HG02852 (cell line): ENCODE measurements around the gene RAPGEF4.

Source experiments
- ATAC-seq: cut with Tn5 transposase; IDR thresholded peaks from one replicate; pipeline ENCODE4 v1.9.1; 2021; ENCODE audit warnings: mild to moderate bottlenecking, moderate library complexity; ENCODE audit not compliant: unreplicated experiment

Gene RAPGEF4

DNA sequence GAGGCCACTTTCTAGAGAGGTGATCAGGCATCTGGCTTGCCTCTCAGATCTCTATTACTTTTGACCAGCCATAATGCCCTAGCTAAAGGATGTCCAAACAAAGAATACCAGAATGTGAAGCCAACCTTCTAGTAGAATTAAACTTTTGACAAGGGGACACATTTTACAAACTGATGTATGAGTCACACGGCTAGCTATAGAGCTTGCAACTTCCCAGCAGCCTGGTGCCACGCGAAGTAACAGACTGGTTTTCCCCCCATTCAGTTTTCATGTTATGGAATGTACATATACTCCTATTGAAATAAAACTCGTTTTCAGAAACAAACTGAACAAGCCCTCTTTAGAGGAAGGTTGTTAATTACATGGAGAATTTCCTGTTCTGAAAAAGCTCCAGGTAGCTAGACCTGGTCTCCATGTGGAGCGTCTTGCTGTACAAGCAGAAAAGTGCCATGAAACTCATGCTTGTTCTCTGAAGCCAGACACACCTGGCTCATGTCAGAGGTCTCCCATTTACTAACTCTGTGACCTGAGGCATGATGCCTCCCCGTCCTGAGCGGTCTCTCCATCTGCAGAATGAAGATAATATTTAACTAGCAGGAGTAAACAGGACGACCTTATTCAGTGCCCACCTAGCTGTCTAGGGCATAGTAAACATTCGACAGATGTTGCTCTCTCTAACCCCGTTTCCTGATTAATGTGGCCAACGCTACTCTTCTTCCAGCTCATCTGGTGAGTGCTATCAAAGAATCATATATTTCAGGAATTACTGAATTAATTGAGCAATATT, 258.5 kb downstream of the RAPGEF4 start:
- no peak for ATAC-seq

DNA sequence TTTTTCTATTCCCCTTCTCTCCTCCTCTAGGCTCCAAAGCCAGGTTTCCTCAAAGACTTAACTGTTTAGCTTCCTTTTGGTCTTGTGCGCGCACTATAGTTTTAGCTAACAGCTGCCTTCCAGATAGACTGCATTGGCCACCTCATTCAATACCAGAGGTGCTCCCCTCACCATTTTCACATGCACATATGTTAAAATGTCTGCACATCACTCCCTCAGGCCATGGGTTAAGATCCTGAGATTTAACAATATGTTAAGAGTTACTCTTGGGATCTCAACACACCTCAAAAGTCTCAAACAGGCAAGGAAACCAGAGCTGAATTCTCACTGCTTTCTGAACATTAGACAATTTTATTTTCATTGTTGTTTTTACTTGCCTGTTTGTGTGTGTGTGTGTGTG, 259.2 kb downstream of the RAPGEF4 start:
- no peak for ATAC-seq

DNA sequence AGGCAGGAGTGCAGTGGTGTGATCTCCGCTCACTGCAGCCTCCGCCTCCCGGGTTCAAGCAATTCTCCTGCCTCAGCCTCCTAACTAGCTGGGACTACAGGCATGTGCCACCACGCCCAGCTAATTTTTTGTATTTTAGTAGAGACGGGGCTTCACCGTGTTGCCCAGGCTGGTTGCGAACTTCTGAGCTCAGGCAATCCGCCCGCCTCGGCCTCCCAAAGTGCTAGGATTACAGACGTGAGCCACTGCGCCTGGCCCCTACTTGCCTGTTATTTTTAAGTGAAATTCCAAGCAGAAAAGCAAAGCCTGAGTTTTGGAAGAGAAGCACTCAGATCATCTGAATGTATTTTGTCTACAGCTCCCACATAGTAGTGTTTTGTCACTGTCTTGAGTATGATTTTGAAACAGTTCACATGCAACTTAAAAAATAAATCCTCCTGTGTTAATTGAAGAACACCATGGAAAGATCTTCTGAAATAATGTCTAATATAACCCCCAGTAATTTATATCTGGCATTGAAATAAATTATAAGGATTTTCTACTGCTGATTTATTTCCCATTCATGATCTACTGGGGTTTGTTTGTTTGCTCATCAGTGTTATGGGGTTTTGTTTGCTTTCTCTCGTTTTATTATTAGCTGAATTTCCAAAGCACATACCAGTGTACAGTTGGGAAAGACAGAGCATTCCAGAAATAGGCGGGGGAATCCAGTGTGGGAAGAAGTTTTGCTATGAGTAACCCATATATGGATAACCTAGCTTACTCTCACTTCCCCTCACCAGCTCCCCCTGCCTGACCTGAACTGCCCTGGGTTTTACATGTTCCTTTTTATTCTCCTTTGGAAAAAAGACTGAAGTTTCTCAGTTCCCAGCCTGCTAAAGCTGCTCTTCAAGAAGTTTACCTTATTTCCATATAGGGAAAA, 259.9 kb downstream of the RAPGEF4 start:
- ATAC-seq: no peak

DNA sequence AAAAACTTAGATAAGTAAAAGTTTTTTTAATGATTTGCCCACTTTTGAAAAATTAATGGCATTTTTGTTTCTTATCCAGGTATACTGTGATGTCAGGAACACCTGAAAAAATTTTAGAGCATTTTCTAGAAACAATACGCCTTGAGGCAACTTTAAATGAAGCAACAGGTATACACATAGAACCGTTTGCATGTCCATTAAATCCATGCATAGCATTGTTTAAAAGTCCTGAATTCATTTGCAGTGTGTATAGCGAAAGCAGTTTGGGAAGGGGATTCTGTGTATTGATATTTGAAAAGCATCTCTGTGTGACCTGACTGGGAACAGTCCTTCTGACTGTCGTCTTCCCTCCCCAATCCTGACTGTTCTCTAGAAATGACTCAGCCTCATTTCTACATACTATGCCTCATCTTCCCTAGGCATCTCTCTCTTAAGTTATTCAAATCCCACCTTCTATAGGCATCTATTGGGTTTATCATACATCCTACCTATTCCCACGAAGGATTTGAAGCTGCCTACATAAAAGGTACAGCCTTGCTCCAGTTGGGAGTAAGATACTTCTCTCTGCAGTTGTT, 260.8 kb downstream of the RAPGEF4 start:
- ATAC-seq: no peak

DNA sequence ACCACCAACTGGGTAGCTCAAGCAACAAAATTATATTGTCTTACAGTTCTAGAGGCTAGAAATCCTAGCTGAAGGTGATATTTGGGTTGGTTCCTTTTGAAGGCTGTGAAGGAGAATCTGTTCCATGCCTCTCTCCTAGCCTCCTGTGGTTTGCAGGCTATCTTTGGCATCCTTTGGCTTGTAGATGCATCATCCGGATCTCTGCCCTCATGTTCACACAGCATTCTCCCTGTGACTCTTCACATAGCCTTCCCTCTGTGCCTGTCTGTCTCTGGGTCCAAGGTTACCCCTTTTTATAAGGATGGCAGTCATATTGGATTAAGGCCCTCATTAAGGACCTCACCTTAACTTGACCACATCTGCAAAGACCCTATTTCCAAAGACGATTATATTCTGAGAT, 261.4 kb downstream of the RAPGEF4 start:
- ATAC-seq: no peak

DNA sequence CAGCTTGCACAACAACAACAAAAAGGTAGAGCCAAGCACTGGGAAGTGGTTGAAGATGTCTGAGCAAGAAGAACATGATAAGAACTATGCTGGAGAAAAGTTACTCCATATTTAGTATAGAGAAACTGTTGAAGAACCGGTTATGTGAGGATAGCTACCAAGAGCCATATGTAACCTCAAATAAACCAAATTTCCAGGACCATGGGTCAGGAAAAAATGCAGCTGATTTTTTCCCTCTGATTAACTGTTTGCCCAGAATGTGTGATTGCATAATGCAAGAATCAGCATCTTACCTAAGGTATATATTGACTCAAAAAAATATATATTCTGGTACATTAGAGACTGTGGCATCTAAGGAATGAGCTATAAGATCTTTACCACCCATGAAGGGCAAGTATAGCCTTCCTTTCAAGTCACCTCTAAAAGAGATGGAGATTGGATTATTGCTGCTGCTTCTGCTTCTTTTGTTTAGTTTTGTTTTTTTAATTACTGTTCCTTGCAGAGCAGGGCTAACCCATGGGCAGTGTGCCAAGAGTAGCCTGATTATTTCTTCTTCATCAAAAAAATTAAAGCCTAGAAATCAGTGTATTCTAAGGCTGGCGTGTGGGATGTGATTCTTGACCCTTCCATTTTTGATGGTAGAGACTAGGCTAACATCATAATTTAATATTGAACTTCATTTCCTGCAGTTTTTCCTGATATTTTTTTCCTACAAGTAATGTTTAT, 263.1 kb downstream of the RAPGEF4 start:
- ATAC-seq: no peak

DNA sequence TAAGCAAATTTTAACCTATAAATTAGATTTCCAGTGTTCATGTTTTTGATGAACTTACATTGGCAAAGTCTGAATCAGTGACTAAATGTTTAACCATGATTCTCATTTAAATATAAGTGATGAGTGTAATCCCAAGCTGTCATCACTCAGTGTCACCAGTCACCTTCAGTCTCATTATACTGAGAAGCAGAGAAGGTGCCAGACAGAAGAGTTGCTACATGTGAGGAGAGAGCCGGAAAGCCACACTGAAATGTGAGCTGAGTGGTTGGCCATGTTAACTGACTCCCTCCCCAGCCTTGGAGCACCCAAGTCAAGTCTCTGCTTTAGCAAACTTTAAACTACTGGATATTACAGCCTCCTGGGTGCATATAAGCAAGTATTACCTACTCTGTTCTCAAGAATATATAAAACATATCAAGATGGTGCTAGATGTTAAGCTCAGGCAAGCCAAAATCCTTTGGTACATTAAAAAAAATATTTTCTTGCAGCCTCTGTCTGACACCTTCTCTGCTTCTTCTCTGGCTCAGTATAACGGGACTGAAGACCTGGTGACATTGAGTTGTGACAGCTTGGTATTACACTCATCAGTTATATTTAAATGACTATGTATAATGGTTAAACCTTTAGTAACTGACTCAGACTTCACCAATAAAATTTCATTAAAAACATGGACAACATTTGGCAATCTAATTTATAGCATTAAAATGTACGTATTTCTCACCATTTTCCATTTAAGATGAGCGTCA, 264.2 kb downstream of the RAPGEF4 start:
- no peak for ATAC-seq

DNA sequence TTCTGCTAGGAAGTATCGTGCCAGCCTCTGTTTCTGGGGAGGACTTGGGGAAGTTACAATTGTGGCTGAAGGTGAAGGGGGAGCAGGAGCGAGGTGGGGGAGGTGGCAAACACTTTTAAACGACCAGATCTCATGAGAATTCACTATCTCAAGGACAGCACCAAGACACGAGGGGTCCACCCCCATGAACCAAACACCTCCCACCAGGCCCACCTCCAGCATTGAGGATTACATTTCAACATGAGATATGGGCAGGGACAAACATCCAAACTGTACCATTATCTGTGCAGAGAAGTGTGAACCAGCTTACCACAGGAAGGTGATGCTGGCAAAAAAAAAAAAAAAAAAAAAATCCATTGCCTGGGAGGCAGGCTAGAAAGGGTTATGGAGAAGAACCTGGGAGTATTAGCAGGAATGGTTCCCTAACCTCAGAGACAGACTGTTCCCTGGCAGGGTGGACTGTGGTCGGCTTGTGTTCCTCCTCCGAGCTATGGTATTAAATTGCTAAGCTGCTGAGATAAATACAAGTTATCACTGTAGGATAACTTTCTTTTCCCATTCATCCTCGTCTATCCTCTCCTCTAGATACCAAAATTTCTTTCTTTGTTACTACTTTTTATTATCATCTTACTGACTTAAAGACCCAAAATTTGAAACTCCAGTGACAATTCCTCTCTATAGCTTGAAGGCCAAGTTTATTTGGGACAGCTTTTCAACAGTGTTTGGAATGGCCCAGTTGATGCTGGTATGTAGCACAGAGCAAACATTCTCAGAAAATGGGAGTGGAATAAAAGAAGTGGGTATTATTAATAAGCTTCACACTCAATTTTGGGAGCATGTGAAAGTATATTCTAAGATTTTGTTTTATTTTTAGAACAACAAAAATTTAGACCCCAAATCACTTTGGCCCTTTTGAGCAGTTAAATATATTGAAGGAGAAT, 266.3 kb downstream of the RAPGEF4 start:
- ATAC-seq: no peak

DNA sequence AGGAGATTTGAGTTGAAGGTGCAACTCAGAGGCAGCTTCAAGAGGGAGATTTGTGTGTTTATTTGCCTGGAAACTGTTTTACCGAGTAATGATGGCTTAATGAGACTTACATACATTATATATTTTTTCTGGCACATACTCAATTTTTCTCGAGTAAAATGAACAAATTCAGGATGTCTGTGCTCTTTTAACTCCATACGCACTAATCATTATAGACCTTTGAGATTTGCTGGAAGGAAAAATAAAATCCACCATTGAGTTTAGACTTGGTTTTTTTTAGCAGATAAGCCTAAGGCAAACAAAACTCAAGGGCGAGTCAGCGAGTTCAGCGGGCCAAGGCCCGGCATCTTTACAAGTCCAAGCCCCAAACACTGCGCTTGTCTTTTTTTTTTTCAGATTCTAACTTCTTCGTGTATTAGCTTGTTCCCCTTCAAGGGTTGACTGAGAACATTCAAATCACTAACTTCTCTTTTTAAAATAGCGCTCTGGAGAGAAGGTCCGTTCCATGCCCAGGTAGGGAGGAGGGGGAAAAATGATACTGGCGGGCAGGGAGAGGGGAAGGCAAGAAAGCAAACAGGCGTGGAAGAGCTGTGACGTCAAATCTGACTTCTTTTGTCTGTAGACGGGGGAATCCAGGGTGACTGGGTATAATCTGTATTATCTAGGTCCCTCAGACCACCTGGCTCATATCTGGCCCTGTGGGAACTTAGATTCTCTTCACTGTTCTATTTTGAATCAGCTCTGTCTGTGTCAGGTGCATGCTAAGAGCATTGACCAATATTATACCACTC, 267.3 kb downstream of the RAPGEF4 start:
- ATAC-seq: no peak

DNA sequence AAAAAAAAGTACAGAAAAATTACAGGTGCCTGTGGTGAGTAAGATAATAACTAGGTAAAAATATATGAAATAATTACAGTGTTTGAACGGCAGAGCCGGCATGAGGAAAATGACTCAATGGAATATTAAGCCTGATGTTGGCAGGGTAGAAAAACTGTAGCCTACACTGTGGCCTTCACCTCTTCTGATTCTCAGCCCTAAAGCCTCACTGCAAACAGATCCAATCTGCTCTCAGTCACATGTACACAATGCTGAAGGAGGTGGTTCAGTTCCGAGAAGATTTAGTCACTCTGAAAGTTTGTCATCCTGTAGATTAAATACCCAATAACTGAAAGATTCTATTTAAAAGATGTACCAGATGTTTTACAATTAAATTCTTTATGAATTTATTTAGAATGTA, 273.1 kb downstream of the RAPGEF4 start:
- no peak for ATAC-seq

DNA sequence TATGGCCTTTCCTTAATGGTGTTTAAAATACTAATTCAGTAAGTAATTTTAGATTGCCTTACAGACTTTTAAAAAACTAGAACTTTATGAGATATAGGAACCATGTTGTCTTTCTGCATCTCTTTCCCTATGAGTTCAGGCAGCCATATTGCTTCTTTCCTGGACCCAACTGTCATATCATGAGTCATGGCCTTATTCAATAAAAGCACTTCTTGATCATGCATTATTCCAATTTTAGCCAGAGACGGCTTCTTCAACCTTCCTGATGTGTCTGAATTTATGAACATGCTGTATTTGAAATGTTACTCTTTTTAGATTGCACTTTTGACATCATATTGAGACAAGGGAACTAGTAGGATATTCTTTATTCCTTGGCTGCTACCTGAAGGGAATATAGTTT, 274.6 kb downstream of the RAPGEF4 start:
- ATAC-seq: no peak

DNA sequence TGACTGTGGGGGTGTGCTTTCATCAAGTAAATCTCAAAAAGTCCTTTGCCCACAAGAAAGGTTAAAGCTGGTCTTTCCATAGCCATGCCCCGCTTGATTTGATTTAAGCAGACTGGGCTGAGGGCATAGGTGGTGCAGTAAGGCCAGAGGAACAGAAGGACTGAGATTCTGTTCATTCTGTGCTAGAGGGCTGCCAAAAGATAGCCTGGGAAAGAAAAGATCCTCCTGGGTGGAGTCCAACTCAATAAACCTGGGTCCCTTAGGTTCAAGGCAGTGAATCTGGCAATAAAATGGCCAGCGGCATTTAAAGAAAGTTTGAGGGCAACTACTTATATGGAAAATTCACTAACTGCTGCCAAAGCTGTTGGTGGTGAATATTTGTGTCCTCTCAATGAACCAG, 280.8 kb downstream of the RAPGEF4 start:
- ATAC-seq: no peak

DNA sequence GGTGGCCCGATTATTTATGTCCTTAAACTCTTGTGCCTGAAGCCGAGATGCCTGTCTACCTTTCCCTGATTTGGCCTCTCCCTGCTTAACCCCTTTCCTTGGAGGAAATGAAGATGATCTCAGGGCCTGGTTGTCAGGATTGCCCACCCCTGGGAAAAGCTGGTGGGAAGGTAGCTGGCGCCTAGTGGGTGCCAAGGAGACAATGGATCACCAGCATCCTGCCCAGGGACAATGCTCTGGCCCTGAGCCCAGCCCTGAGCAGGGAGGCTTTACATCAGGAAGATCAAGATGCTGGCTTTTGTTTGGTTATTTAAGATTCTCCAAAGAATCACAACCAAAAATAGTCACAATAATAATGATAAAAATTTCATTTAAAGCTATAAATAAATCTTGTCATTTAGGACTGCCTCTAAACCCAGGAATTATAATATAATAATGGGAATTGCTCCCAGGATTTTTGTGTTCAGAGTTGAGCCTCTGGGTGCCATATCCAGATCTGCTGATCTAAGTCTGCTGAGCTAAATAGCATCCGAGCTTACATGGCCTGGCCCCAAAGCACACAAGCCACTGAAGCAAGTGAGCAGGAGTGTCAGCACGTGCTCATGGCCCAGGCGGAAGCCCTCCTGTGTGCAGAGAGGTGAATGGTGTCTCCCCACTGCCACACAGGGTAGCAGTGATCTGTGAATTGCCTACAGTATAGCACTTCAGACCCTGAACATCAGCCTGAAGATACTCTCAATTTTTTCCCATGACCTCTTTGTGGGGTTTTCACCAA, 282.2 kb downstream of the RAPGEF4 start:
- no peak for ATAC-seq

DNA sequence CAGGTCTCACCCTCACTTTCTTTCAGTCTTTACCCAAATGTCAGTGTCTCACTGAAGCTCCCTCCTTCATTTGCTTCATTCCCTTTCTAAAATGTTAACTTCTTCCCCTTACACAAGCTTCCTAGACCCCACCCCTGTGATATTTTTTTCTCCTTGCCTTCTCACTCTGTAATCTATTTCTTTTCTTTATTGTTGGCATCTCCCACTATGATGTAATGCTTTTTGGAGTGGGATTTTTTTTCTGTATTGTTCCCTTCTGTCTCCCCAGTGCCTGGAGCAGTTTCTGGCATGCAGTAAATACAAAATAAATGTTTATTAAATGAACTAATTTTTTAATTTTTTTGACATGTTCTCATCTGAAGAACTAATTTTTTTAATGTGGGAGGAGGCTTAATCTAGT, 284.1 kb downstream of the RAPGEF4 start:
- no peak for ATAC-seq

DNA sequence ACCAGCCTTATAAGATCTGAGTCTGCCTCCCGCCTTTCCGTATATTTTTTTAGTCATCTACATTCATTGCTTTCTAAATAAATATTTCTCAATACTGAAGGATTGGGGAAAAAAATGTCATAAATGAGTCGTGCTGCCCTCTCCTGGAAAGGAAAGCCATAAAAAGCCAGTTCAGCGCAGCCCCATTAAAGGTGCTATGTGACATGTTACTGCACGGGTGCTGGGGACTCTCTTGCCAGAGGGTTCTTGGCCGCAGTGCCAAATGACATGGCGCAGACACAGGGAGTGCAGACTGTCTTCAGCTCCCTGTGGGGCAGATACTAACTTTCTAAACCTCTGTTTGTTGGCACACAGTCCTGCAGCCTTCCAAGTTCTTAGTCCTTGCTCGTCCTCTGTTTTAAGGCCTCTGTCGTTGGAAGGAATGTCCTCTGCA, 286.3 kb downstream of the RAPGEF4 start:
- no peak for ATAC-seq

DNA sequence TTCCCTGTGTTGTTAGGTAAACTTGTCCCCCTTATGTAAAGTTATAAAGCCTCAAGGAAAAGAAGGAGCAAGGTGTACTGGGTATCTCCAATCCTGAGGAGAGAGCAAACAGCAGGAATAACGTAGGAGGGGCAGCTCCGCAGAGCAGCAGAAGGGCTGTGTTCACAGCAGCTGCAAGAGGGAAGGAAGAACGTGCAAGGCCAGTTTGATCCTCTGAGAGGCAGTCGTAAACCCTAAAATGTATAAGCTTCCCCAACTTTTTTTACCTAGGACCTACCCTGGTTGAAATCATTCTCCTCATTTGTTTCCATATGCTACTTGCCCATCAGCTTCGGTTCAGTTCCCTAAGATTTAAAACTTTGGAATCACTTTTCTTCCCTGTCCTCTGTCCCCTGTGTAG, 288.1 kb downstream of the RAPGEF4 start:
- ATAC-seq: no peak

DNA sequence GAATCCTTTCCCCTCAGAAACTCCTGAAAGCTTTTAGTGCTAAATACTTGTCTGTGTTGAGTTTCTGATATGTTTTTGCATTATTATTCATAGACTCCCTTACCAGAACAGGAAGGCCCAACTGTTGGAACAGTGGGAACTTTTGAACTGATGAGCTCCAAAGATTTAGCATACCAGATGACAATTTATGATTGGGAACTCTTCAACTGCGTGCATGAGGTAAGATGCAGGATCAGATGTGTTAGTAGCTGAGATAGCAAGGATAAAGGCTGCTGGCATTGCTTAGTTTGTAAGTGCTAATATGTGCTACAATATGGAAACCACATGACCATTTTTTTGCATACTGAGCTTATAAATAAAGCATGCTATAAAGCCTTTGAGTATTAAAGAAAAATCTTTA, 290.8 kb downstream of the RAPGEF4 start:
- ATAC-seq: no peak
